ENCODE results near the gene ZSCAN1. TPM values are rescaled to one million over a fixed set of nuclear protein-coding genes. Genes with fewer than 3 reads are reported as not detected.
A peak's percentile ranks its signal among the peaks of the same experiment; 100 is the strongest.

The ZSCAN1 gene
- total RNA-seq, 2 experiments from 2014 or later, result not detected

DNA sequence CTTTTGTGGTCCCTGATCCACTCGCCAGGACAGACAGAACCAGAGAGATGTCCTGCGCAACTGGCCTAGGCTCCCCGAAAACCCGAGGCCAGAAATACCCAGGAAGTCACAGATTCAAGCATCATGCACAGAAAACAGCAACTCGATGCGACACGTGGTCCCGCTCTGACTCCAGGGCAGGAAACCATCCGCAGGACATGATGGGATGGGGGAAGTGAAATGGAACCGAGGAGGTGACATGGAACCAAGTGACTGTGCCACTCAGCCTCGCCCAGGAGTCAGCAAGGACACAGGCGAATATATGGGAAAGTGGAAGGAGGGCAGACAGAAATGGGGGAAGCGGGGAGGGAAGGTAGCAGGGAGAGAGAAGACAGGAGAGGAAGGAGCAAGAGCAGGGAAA is 63.1 kb downstream of the ZSCAN1 start:
- DNase-seq, result no peak
- Mint-ChIP-seq H3K9me3 (peaks cover 31% of the 10 kb centered on the region), H3K36me3 (ENCODE audit: low read depth) (peaks cover 14% of the 10 kb centered on the region), H3K4me1 (peaks cover 11% of the 10 kb centered on the region), H3K4me3 (peak overlapping the region; percentile 32), H3K27me3 (no peaks in the 10 kb centered on the region), H3K27ac (peak overlapping the region; percentile 2)
- ChIA-PET POLR2A (no interaction called here), CTCF (no interaction called here)

DNA sequence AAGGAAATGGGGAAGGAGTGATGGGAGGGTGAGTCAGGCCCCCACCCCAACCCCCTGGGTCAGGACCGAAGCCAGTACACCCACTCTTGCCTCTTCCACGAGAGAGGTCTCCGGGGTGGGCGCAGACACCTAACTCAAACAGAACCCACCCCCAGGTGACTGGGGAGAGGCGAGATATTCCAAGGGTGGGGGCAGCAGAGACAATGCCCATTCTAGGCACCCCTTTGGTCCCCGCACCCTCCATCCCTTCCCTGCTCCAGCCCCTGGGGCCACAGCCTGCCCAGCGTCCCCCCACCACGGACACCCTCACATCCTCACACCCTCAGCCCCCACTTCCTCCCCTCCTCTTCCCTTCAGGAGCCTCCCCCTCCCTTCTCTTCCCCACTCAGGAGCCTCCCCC is 63.5 kb downstream of the ZSCAN1 start:
- Mint-ChIP-seq H3K4me1 (peaks cover 11% of the 10 kb centered on the region), H3K9me3 (peaks cover 31% of the 10 kb centered on the region), H3K36me3 (ENCODE audit: low read depth) (peaks cover 13% of the 10 kb centered on the region), H3K27me3 (no peaks in the 10 kb centered on the region), H3K27ac (no peak overlapping the region), H3K4me3 (peak overlapping the region; percentile 32)
- DNase-seq, result no peak
- ChIA-PET CTCF (no interaction called here), POLR2A (no interaction called here)

DNA sequence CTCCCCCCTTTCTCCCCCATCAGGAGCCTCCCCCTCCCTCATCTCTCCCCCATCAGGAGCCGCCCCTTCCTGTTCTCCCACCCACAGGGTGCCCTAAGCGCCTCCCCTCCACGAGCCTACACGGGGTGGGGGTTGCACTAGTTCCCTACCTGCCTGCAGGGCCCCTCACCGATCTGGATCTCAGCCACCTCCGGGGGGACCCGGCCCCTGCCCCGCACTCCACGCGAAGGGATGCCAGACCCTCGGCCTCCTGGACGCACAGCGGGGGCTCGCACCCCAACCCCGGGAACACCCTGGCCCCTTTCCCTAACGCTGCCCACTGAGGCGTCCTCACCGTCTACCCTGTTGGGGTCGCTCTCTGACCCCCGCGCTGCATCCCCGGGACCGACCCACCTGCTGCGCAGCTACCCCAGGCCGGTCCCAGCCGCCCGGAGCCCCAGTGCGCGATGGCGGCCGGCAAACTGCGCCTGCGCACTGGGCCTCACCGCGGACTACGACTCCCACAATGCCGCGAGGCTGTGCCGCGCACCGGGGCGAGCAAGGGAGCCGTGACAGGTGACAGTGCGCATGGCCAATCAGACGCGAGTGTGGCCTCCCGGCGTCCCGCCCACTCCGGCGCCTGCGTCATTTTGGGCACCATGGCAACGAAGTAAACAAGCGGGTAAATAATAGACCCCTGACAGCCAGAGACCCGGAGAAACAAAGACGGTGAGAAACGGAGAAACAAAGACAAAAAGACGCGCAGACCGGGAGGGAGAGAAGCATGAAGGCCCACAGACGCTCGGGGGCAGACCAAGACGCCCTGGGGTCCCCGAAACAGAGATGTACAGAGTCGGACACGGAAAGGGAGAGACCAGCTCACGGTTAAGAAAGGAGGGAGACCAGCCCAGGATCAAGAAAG is 64.2 kb downstream of the ZSCAN1 start, which contains the start of gene ZSCAN18:
Gene ZSCAN18 (minus strand): TSS at position 451 of the 901 bp plus-strand sequence. CDS start 7,964 bp downstream, outside the sequence.
- CTCF ChIA-PET, result no interaction called here
- H3K4me3 Mint-ChIP-seq, result peak within 1 kb of the TSS; percentile 67
- POLR2A ChIA-PET, result no interaction called here
- peak; percentile 88 for DNase-seq
- H3K36me3 Mint-ChIP-seq (ENCODE audit: low read depth), result peaks cover 15% of the 10 kb centered on the region
- peaks cover 36% of the 10 kb centered on the region for H3K9me3 Mint-ChIP-seq
- H3K27me3 Mint-ChIP-seq, result no peaks in the 10 kb centered on the region
- peak within 1 kb of the TSS; percentile 71 for H3K27ac Mint-ChIP-seq
- H3K4me1 Mint-ChIP-seq, result peaks cover 11% of the 10 kb centered on the region

DNA sequence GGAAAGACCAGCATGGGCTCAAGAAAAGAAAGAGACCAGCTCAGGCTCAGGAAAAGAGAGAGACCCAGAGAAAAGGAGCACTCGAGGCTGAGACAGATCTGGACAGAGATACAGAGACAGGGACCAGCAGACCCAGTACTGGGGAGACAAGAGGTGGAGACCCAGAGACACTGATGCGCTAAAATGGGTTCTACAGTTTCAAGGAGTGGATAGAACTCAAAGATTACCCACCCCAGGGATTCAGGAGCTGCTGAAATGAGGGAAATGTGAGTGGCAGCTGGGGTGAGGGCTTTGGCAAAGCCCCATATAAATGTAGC is 64.8 kb downstream of the ZSCAN1 start:
- peak overlapping the region; percentile 67 for H3K4me3 Mint-ChIP-seq
- H3K9me3 Mint-ChIP-seq, result peaks cover 38% of the 10 kb centered on the region
- no peak for DNase-seq
- POLR2A ChIA-PET, result no interaction called here
- H3K4me1 Mint-ChIP-seq, result peaks cover 11% of the 10 kb centered on the region
- CTCF ChIA-PET, result interaction anchor here (1.1 kb wide), 1 partner anchor 57 kb away, joined by 4 read pairs; no protein-coding TSS in a partner anchor
- H3K36me3 Mint-ChIP-seq (ENCODE audit: low read depth), result peaks cover 15% of the 10 kb centered on the region
- H3K27me3 Mint-ChIP-seq, result no peaks in the 10 kb centered on the region
- H3K27ac Mint-ChIP-seq, result peak overlapping the region; percentile 71

Other genes with a start within 250 kb of the ZSCAN1 start
- 1 to 10 TPM; 8.4 to 8.6 TPM for gene ZNF552, start 219.1 kb upstream of the ZSCAN1 start, total RNA-seq
- gene ZNF587B, start 203.7 kb upstream of the ZSCAN1 start, total RNA-seq, result 10 to 100 TPM; 14.0 to 14.6 TPM
- 10 to 100 TPM; 34.9 to 36.2 TPM for gene ZNF587, start 184.2 kb upstream of the ZSCAN1 start, total RNA-seq
- 1 to 10 TPM; 9.3 to 9.6 TPM for gene ZNF814, start 145.0 kb upstream of the ZSCAN1 start, total RNA-seq
- 10 to 100 TPM; 16.7 to 20.1 TPM for gene ZNF417, start 117.4 kb upstream of the ZSCAN1 start, total RNA-seq
- 1 to 10 TPM; 3.0 to 3.7 TPM for gene ZNF418, start 98.6 kb upstream of the ZSCAN1 start, total RNA-seq
- gene ZNF256, start 86.3 kb upstream of the ZSCAN1 start, total RNA-seq, result 1 to 10 TPM; 5.8 to 6.1 TPM
- gene C19orf18, start 59.5 kb upstream of the ZSCAN1 start, total RNA-seq, result under 1 TPM in 1 of 2 experiments, not detected in 1; 0.40 TPM
- 1 to 10 TPM; 9.6 to 9.7 TPM for gene ZNF606, start 31.2 kb upstream of the ZSCAN1 start, total RNA-seq
- gene ZNF135, start 25.3 kb downstream of the ZSCAN1 start, total RNA-seq, result not detected
- 10 to 100 TPM in 1 of 2 experiments, 1 to 10 TPM in 1; 9.8 to 11.6 TPM for gene ZSCAN18, start 64.2 kb downstream of the ZSCAN1 start, total RNA-seq
- 1 to 10 TPM; 4.5 to 4.6 TPM for gene ZNF329, start 116.8 kb downstream of the ZSCAN1 start, total RNA-seq
- gene ZNF274, start 149.0 kb downstream of the ZSCAN1 start, total RNA-seq, result 10 to 100 TPM; 27.0 to 29.2 TPM
- gene ZNF544, start 194.9 kb downstream of the ZSCAN1 start, total RNA-seq, result 10 to 100 TPM; 47.5 to 50.0 TPM
- gene ZNF8, start 244.9 kb downstream of the ZSCAN1 start, total RNA-seq, result 1 to 10 TPM; 4.5 TPM